NOMO-1 treated with dmso at 0.1 percent for 144 hours (cell line): Measurements from ENCODE around the gene LRRIQ1.

Source experiments
- DNase-seq: peaks from one replicate; lab custom pipeline; 2025; ENCODE audit not compliant: unreplicated experiment; lab: John Stamatoyannopoulos, UW

The LRRIQ1 gene

GRCh38 chr12:85279449-85280164, 243.5 kb downstream of the LRRIQ1 start:
- DNase-seq, result no peak

DNA sequence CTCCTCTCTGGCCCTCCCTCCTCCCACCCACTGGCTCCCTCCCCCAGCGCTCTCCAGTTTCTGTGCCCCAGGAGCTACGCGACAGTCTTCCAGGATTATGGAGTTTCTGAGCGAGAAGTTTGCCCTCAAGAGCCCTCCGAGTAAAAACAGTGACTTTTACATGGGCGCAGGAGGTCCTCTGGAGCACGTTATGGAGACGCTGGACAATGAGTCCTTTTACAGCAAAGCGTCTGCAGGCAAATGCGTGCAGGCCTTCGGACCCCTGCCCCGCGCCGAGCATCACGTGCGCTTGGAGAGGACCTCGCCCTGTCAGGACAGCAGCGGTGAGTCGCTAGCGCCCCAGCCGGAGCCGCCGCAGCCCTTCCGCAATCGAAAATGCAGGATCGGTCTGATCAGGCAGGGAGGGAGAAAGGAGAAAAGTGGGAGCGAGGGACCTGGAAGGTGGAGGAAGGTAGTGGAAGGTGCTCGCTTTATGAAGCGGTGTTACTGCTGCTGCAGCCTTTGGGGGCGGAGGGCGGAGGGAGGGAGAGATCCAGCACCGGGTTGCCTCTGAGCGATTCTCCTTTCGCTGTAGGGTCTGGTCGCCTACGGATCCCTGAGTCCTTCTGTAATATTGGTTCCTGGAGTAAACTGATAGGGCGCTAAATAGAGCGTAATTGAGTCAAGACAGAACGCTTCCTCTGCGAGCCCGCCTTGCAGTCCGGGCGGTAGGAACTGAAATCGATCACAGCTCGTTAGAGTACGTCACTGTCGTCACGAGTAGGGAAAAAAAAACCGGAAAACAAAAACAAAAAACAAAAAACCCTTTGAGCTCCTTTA, 244.2 kb downstream of the LRRIQ1 start, which contains the start of gene ALX1:
TSS of gene ALX1 (plus strand) at position 56 of the 819 bp plus-strand sequence. CDS start at position 98, 42 bp downstream.
- DNase-seq, result no peak

- DNase-seq, result no peak
Observed at GRCh38 chr12:85280984-85281630, 245.0 kb downstream of the LRRIQ1 start.

GRCh38 chr12:85281636-85282312, 245.6 kb downstream of the LRRIQ1 start:
- no peak for DNase-seq

DNA sequence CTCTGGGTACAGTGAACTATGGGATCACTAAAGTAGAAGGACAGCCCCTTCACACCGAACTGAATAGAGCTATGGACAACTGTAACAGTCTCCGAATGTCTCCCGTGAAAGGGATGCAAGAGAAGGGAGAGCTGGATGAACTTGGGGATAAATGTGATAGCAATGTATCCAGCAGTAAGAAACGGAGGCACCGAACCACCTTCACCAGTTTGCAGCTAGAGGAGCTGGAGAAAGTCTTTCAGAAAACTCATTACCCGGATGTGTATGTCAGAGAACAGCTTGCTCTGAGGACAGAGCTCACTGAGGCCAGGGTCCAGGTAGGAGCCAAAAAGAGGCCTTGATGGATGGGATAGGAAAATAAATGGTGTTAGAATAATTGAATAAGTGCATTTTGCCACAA, 247.4 kb downstream of the LRRIQ1 start:
- DNase-seq, result no peak
